Breast epithelium (tissue), 4 donors: ENCODE data around the gene CCN6. TPM values are rescaled to one million over a fixed set of nuclear protein-coding genes. Genes with fewer than 3 reads are reported as not detected.

Source experiments
- DNase-seq, 2 donors: peaks; one replicate each; pipeline ENCODE4 v3.0.0-alpha.2; 2019; ENCODE audit warnings: low spot score in 2 of 2
- H3K27ac ChIP-seq, 2 donors: fragments of 200-600 bp; sonication (generic) in 1 of 2; one replicate each; pipeline ENCODE4 v1.5.1; 2016 to 2019; ENCODE audit warnings: mild to moderate bottlenecking in 1 of 2
- H3K27me3 ChIP-seq, 2 donors: fragments of 200-600 bp; sonication (generic) in 1 of 2; one replicate each; pipeline versions ENCODE4 v1.5.1 to v1.6.0; 2017 to 2019; ENCODE audit warnings: control low read depth in 1 of 2, mild to moderate bottlenecking in 1 of 2
- H3K36me3 ChIP-seq: fragments of 200-600 bp; one replicate; pipeline ENCODE4 v1.5.1; 2019
- H3K4me1 ChIP-seq, 2 donors: fragments of 200-600 bp; sonication (generic); one replicate each; pipeline ENCODE4 v1.5.1; 2016 to 2019; ENCODE audit warnings: control low read depth in 1 of 2
- H3K4me3 ChIP-seq, 3 donors: fragments of 200-600 bp; sonication (generic); 1 replicate in 2 of 3; 2 replicates in 1 of 3; pipeline ENCODE4 v1.5.1; 2016 to 2019; ENCODE audit warnings: mild to moderate bottlenecking in 3 of 3, moderate library complexity in 2 of 3
- H3K9me3 ChIP-seq, 2 donors: fragments of 200-600 bp; sonication (generic) in 1 of 2; one replicate each; pipeline ENCODE4 v1.5.1; 2016 to 2019; ENCODE audit warnings: control low read depth in 1 of 2
- CTCF ChIP-seq, 3 donors: fragments of 450-650 bp; IDR thresholded peaks; one replicate each; pipeline ENCODE4 v1.5.1; 2016 to 2017; ENCODE audit warnings: antibody characterized with exemption in 3 of 3, mild to moderate bottlenecking in 3 of 3, moderate library complexity in 3 of 3
- POLR2A ChIP-seq: fragments of 450-650 bp; IDR thresholded peaks from one replicate; pipeline ENCODE4 v1.6.1; 2016; ENCODE audit warnings: antibody characterized with exemption, mild to moderate bottlenecking, moderate library complexity
- POLR2AphosphoS5 ChIP-seq, 3 donors: sonication (generic); formaldehyde crosslinking; IDR thresholded peaks; one replicate each; pipeline ENCODE4 v1.6.1; 2017; ENCODE audit warnings: antibody characterized with exemption in 3 of 3
- intact Hi-C: fragments of 100-400 bp; cut with DNase I; formaldehyde crosslinking; loops from one replicate; pipeline ENCODE4 v1.15.1; 2023; ENCODE audit warnings: low total_unique reads
- total RNA-seq, 3 donors: library from RNA; depleted of rRNA; stranded (reverse); fragments of >200 nt; gene quantifications; one replicate each; pipeline ENCODE4 v1.1.0, GENCODE V29; 2016

Gene CCN6
- total RNA-seq, 3 donors from 2014 or later: not detected

GRCh38 chr6:112008482-112008881, 45.4 kb upstream of the CCN6 start:
- Histone ChIP-seq H3K4me3 (no peak overlapping the region), H3K27ac (no peak overlapping the region), H3K36me3 (no peaks in the 10 kb centered on the region), H3K9me3 (no peaks in the 10 kb centered on the region), H3K27me3 (no peaks in the 10 kb centered on the region), H3K4me1 (no peaks in the 10 kb centered on the region)
- intact Hi-C loops: no loop called here
- TF ChIP-seq CTCF (IDR thresholded peaks at IDR 0.05) (no peak), POLR2AphosphoS5 (IDR thresholded peaks at IDR 0.05) (no peak), POLR2A (no peak)
- DNase-seq: no peak

GRCh38 chr6:112010328-112010727, 43.6 kb upstream of the CCN6 start:
- H3K27ac ChIP-seq: no peak overlapping the region
- H3K4me1 ChIP-seq: no peaks in the 10 kb centered on the region
- no peak overlapping the region for H3K4me3 ChIP-seq
- intact Hi-C loops: no loop called here
- no peaks in the 10 kb centered on the region for H3K27me3 ChIP-seq
- no peaks in the 10 kb centered on the region for H3K36me3 ChIP-seq
- DNase-seq: no peak
- TF ChIP-seq POLR2A (no peak), POLR2AphosphoS5 (IDR thresholded peaks at IDR 0.05) (no peak), CTCF (IDR thresholded peaks at IDR 0.05) (no peak)
- no peaks in the 10 kb centered on the region for H3K9me3 ChIP-seq

- Histone ChIP-seq H3K27me3 (no peaks in the 10 kb centered on the region), H3K9me3 (no peaks in the 10 kb centered on the region), H3K27ac (no peak overlapping the region), H3K4me1 (no peaks in the 10 kb centered on the region), H3K36me3 (no peaks in the 10 kb centered on the region), H3K4me3 (no peak overlapping the region)
- TF ChIP-seq POLR2A (no peak), POLR2AphosphoS5 (IDR thresholded peaks at IDR 0.05) (no peak), CTCF (IDR thresholded peaks at IDR 0.05) (no peak)
- intact Hi-C loops: no loop called here
- DNase-seq: no peak
Measured at GRCh38 chr6:112013051-112013450, 40.9 kb upstream of the CCN6 start.

- DNase-seq: no peak
- Histone ChIP-seq H3K27me3 (no peaks in the 10 kb centered on the region), H3K27ac (peak overlapping the region in 1 of 2 donors; percentile 53), H3K9me3 (no peaks in the 10 kb centered on the region), H3K4me3 (no peak overlapping the region), H3K36me3 (no peaks in the 10 kb centered on the region), H3K4me1 (peaks cover 0 to 8% of the 10 kb centered on the region in 2 donors)
- TF ChIP-seq POLR2AphosphoS5 (IDR thresholded peaks at IDR 0.05) (no peak), CTCF (IDR thresholded peaks at IDR 0.05) (no peak), POLR2A (no peak)
- intact Hi-C loops: no loop called here
Measured at GRCh38 chr6:112014483-112014882, 39.4 kb upstream of the CCN6 start.

- Histone ChIP-seq H3K4me3 (no peak overlapping the region), H3K4me1 (peaks cover 0 to 8% of the 10 kb centered on the region in 2 donors), H3K9me3 (no peaks in the 10 kb centered on the region), H3K27me3 (no peaks in the 10 kb centered on the region), H3K36me3 (no peaks in the 10 kb centered on the region), H3K27ac (no peak overlapping the region)
- intact Hi-C loops: no loop called here
- TF ChIP-seq POLR2AphosphoS5 (IDR thresholded peaks at IDR 0.05) (no peak), POLR2A (no peak), CTCF (IDR thresholded peaks at IDR 0.05) (no peak)
- no peak for DNase-seq
Measured at GRCh38 chr6:112015725-112016124, 38.2 kb upstream of the CCN6 start.
